Measurements from ENCODE around the gene RIPPLY1. TPM values are rescaled to one million over a fixed set of nuclear protein-coding genes. Genes with fewer than 3 reads are reported as not detected.

RIPPLY1 gene
- total and polyA plus RNA-seq, 9 of the 15 experiments (the other 6 are each of a cell fraction or from before 2014, with no cell fraction given) = not detected

GRCh38 chrX:106936246-106936645 lies 33.1 kb upstream of the RIPPLY1 start:
- Histone ChIP-seq H3K4me2 (ENCODE audit: insufficient read depth, low read length) (no peak overlapping the region), H3K27ac (ENCODE audit: extremely low read depth, low read depth, low read length) (no peak overlapping the region), H3K4me3 (no peak overlapping the region), H3K9ac (ENCODE audit: insufficient read depth in 1 of 2, low read depth in 2 of 2, low read length in 2 of 2) (no peak overlapping the region), H3K27me3 (ENCODE audit: control insufficient read depth in 2 of 2, insufficient read depth in 2 of 2, low read length in 2 of 2) (peaks cover 0 to 7% of the 10 kb centered on the region in 2 experiments; a peak in 1 of 5 replicates), H3K4me1 (replicated peaks in 1 of 2; ENCODE audit: control insufficient read depth in 2 of 2, insufficient read depth in 2 of 2, low read length in 2 of 2) (no peaks in the 10 kb centered on the region; a peak in 2 of 5 replicates), H4K20me1 (replicated peaks; ENCODE audit: control insufficient read depth, insufficient read depth, low read length) (no peaks in the 10 kb centered on the region), H3K79me2 (ENCODE audit: control insufficient read depth, insufficient read depth, low read length) (no peaks in the 10 kb centered on the region), H2AFZ (ENCODE audit: low read depth, low read length) (no peak overlapping the region), H3K9me1 (ENCODE audit: control insufficient read depth, insufficient read depth, low read length) (no peaks in the 10 kb centered on the region), H3K9me3 (replicated peaks; ENCODE audit: control insufficient read depth, insufficient read depth, low read depth, low read length) (no peaks in the 10 kb centered on the region), H3K36me3 (ENCODE audit: control insufficient read depth, insufficient read depth, low read length) (no peaks in the 10 kb centered on the region)
- DNase-seq (ENCODE audit: extremely low read depth in 1 of 4, low spot score in 3 of 4) = no peak
- no peak for ATAC-seq
- no TSS peak for BruUV-seq (replicated peaks)
- in situ Hi-C loops (cut with MboI) = no loop called here
- POLR2A ChIA-PET = no interaction called here
- no peak for FAIRE-seq
- intact Hi-C loops (cut with micrococcal nuclease) = no loop called here
- WGBS (ENCODE audit: insufficient coverage, low coverage, missing lambda C conversion rate) = 0% methylated on average over 1 of the region's 1 CpG
- CTCF ChIA-PET (ENCODE audit: low intra/inter-chr PET ratio) = no interaction called here
- TF ChIP-seq CREB3L1 (IDR thresholded peaks at IDR 0.05; ENCODE audit: borderline replicate concordance, low read depth) (no peak), ZBED1 (IDR thresholded peaks at IDR 0.05) (no peak), HDAC6 (IDR thresholded peaks at IDR 0.05; ENCODE audit: low read depth, low read length) (no peak), ZNF23 (CRISPR knock-in tag; IDR thresholded peaks at IDR 0.05) (no peak), KDM4B (IDR thresholded peaks at IDR 0.05; ENCODE audit: borderline replicate concordance in 2 of 2, low read depth in 1 of 2) (no peak), ZNF785 (CRISPR knock-in tag; IDR thresholded peaks at IDR 0.05) (no peak), RBM22 (IDR thresholded peaks at IDR 0.05; ENCODE audit: low read depth, low read length, poor library complexity, severe bottlenecking) (no peak), MYC (IDR thresholded peaks at IDR 0.05; ENCODE audit: low read depth, low read length) (no peak), MYC (CRISPR knock-in tag; IDR thresholded peaks at IDR 0.05; ENCODE audit: borderline replicate concordance, low read depth) (no peak), ELF2 (CRISPR knock-in tag; IDR thresholded peaks at IDR 0.05) (no peak), BCOR (IDR thresholded peaks at IDR 0.05) (no peak), PTBP1 (IDR thresholded peaks at IDR 0.05; ENCODE audit: low read depth, low read length) (no peak), EWSR1 (IDR thresholded peaks at IDR 0.05; ENCODE audit: borderline replicate concordance, low read depth, partially characterized antibody) (no peak)
